ENCODE results near the gene GDF9. TPM values are rescaled to one million over a fixed set of nuclear protein-coding genes. Genes with fewer than 3 reads are reported as not detected.

Gene GDF9
- total RNA-seq, 1 donor from 2014 or later: 0.26 TPM

DNA sequence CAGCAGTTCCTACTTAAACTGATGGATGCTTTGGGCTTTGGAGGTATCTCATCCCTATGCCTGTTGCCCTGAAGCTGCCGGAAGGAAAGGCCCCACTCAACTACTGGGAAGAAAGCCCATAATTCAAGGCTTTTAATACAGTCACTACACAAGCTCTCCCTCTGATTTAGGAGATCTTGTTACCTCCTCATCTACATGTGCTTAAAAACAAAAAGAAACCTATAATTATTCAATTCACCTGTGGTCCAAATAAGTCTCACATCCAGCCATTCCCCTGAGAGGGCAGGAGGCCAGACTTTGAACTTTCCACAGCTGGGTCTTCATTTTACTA is 6.5 kb upstream of the GDF9 start:
- TF ChIP-seq, protein P1, sequence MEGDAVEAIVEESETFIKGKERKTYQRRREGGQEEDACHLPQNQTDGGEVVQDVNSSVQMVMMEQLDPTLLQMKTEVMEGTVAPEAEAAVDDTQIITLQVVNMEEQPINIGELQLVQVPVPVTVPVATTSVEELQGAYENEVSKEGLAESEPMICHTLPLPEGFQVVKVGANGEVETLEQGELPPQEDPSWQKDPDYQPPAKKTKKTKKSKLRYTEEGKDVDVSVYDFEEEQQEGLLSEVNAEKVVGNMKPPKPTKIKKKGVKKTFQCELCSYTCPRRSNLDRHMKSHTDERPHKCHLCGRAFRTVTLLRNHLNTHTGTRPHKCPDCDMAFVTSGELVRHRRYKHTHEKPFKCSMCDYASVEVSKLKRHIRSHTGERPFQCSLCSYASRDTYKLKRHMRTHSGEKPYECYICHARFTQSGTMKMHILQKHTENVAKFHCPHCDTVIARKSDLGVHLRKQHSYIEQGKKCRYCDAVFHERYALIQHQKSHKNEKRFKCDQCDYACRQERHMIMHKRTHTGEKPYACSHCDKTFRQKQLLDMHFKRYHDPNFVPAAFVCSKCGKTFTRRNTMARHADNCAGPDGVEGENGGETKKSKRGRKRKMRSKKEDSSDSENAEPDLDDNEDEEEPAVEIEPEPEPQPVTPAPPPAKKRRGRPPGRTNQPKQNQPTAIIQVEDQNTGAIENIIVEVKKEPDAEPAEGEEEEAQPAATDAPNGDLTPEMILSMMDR (IDR thresholded peaks at IDR 0.05; ENCODE audit: insufficient read depth, low read length, severe bottlenecking): no peak
- Histone ChIP-seq H3K27me3 (ENCODE audit: control insufficient read depth, insufficient read depth, low read length) (no peaks in the 10 kb centered on the region), H3K36me3 (ENCODE audit: control insufficient read depth, insufficient read depth, low read length) (peaks cover 16% of the 10 kb centered on the region), H3K4me3 (ENCODE audit: low read depth, low read length) (no peak overlapping the region)
- no peak for DNase-seq (ENCODE audit: low read depth)
- no peak for FAIRE-seq

DNA sequence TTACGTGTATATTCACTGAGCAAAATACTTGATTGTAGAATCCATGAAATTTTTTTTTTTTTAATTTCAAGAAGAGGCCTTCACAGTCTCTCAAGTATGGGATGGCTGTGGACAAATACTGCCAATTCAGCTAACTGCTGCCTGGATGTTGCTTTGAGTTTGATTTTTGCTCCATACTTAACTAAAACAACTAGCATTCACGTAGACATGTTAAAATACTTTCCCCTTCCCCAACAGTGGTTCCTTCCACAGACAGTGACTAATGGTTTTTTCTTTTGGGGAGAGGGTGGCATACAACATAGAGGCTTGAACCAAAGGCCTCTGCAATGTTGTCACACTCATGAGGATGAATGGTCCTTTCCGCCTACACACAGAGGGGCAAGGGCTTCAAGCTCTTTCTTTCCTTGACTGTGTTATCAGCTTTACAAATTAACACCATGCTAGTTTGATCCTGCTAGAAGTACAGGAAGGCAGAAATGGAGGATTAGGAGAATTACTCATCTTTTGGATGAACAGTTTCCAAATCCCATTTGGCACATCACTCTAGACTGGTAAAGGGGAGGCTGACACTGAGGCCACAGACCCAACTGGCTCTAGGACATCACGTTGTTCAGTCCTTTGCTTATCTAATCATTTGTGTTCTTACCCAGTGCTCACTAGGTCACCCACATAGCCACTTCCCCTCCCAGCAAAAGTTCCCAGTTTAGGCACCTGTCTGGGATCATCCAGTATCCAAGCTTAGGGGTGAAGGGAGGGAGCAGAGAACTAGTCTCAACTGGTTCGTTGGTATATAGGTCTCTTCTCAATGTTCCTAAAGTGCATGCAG is 5.4 kb upstream of the GDF9 start:
- FAIRE-seq (no peak), DNase-seq (ENCODE audit: low read depth) (no peak)
- Histone ChIP-seq H3K36me3 (ENCODE audit: control insufficient read depth, insufficient read depth, low read length) (peaks cover 18% of the 10 kb centered on the region), H3K4me3 (ENCODE audit: low read depth, low read length) (no peak overlapping the region), H3K27me3 (ENCODE audit: control insufficient read depth, insufficient read depth, low read length) (no peaks in the 10 kb centered on the region)
- TF ChIP-seq, protein P1 (IDR thresholded peaks at IDR 0.05; ENCODE audit: insufficient read depth, low read length, severe bottlenecking): no peak

DNA sequence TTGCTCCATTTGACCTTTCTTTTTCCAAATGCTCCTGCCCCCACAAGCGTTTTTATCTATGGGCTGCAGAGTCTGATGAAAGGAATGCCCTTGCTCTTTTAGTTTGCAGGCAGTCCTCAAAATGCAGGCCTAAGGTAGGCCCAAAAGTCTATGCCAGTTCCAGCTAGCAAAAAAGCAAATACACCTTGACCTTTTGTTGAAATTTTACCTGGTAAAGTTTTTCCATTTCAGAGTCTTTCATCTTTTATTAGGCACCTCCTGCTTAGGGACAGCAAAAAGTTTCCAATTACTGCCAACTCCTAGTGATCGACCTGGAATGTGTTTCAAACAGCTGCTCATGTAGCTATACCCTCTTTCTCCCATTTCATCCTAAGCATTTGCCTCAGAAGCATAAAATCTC is 4.5 kb upstream of the GDF9 start:
- Histone ChIP-seq H3K36me3 (ENCODE audit: control insufficient read depth, insufficient read depth, low read length) (peaks cover 18% of the 10 kb centered on the region), H3K27me3 (ENCODE audit: control insufficient read depth, insufficient read depth, low read length) (no peaks in the 10 kb centered on the region), H3K4me3 (ENCODE audit: low read depth, low read length) (no peak overlapping the region)
- TF ChIP-seq, protein P1 (IDR thresholded peaks at IDR 0.05; ENCODE audit: insufficient read depth, low read length, severe bottlenecking): no peak
- FAIRE-seq (no peak), DNase-seq (ENCODE audit: low read depth) (no peak)

DNA sequence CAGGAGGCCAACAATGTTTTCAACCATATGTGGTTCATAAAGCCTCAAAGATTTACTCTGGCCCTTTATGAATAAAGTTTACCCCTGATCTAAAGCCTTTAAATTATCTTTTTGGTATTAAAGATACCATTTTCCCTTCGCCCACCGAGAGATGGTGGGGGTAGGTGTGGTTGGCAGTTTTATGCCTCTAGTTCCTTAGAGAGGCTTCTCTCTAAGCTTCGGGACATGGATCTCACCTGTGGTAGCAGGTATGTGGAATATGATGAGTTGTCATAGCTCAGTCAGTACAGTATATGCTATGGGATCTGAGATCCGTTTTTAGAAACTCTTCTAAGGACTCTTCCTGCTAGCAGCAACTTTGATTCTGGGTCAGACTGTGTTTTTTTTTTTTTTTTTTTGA is 2.5 kb upstream of the GDF9 start:
- peaks cover 13% of the 10 kb centered on the region for H3K36me3 ChIP-seq (ENCODE audit: control insufficient read depth, insufficient read depth, low read length)

DNA sequence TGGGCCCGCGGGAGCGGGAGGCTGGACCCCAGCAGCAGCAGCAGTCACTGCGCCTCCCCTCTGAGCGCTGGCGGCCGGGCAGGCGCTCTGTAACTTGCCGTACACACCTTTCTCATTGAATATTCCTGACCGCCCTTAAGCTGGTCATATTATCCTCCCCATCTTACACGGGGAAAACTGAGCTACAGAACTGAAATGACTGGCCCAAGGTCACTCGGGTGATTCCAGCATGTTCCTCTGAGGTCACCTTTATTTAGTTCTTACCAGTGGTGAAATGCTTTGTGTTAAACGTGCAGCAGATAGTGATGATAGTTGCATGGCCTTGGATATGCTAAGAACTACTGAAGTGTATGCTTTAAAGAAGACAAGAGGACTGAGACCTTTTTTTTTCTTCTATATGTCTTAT is 780 bp upstream of the GDF9 start:
- FAIRE-seq: no peak

More for the DNA sequence above, 2.5 kb upstream of the GDF9 start:
- FAIRE-seq (no peak), DNase-seq (ENCODE audit: low read depth) (no peak)
- Histone ChIP-seq H3K4me3 (ENCODE audit: low read depth, low read length) (no peak overlapping the region), H3K27me3 (ENCODE audit: control insufficient read depth, insufficient read depth, low read length) (no peaks in the 10 kb centered on the region)
- TF ChIP-seq, protein P1 (IDR thresholded peaks at IDR 0.05; ENCODE audit: insufficient read depth, low read length, severe bottlenecking): no peak

More for the DNA sequence above, 780 bp upstream of the GDF9 start:
- TF ChIP-seq, protein P1 (IDR thresholded peaks at IDR 0.05; ENCODE audit: insufficient read depth, low read length, severe bottlenecking): no peak
- Histone ChIP-seq H3K27me3 (ENCODE audit: control insufficient read depth, insufficient read depth, low read length) (no peaks in the 10 kb centered on the region), H3K4me3 (ENCODE audit: low read depth, low read length) (peak overlapping the region; percentile 75), H3K36me3 (ENCODE audit: control insufficient read depth, insufficient read depth, low read length) (peaks cover 5% of the 10 kb centered on the region)
- DNase-seq (ENCODE audit: low read depth): no peak
